Ishikawa (cell line): ENCODE data around the gene RFX6.

Experiments used
- CEBPB ChIP-seq: IDR thresholded peaks from 2 replicates; pipeline ENCODE4 v1.6.1; 2012
- CREB1 ChIP-seq: IDR thresholded peaks from 2 replicates; pipeline ENCODE4 v1.6.1; 2012; ENCODE audit warnings: low read depth
- EGR1 ChIP-seq: IDR thresholded peaks from 2 replicates; pipeline ENCODE4 v1.6.1; 2012
- EP300 ChIP-seq: IDR thresholded peaks from 2 replicates; pipeline ENCODE4 v1.6.1; 2012; ENCODE audit warnings: borderline replicate concordance
- FOXM1 ChIP-seq: IDR thresholded peaks from 2 replicates; pipeline ENCODE4 v1.6.1; 2012; ENCODE audit warnings: low read depth, borderline replicate concordance
- NFIC ChIP-seq: IDR thresholded peaks from 2 replicates; pipeline ENCODE4 v1.6.1; 2012
- RAD21 ChIP-seq: IDR thresholded peaks from 2 replicates; pipeline ENCODE4 v1.6.1; 2012; ENCODE audit warnings: low read depth
- TAF1 ChIP-seq: IDR thresholded peaks from 2 replicates; pipeline ENCODE4 v1.6.1; 2012; ENCODE audit warnings: low read depth, mild to moderate bottlenecking
- TCF12 ChIP-seq: IDR thresholded peaks from 2 replicates; pipeline ENCODE4 v1.6.1; 2012; ENCODE audit warnings: low read depth
- TEAD4 ChIP-seq: IDR thresholded peaks from 2 replicates; pipeline ENCODE4 v1.6.1; 2012
- YY1 ChIP-seq: IDR thresholded peaks from 2 replicates; pipeline ENCODE4 v1.6.1; 2012; ENCODE audit warnings: low read depth
- ZBTB7A ChIP-seq: IDR thresholded peaks from 2 replicates; pipeline ENCODE4 v1.6.1; 2012; ENCODE audit warnings: low read depth
- TF ChIP-seq, protein P1 (sequence below): IDR thresholded peaks from 2 replicates; pipeline ENCODE4 v1.6.1; 2012
- TF ChIP-seq, protein P2 (sequence below): IDR thresholded peaks from 2 replicates; pipeline ENCODE4 v1.6.1; 2012
- TF ChIP-seq, protein P3 (sequence below): IDR thresholded peaks from 2 replicates; pipeline ENCODE4 v1.6.1; 2012; ENCODE audit warnings: low read depth, mild to moderate bottlenecking

Gene RFX6, protein sequence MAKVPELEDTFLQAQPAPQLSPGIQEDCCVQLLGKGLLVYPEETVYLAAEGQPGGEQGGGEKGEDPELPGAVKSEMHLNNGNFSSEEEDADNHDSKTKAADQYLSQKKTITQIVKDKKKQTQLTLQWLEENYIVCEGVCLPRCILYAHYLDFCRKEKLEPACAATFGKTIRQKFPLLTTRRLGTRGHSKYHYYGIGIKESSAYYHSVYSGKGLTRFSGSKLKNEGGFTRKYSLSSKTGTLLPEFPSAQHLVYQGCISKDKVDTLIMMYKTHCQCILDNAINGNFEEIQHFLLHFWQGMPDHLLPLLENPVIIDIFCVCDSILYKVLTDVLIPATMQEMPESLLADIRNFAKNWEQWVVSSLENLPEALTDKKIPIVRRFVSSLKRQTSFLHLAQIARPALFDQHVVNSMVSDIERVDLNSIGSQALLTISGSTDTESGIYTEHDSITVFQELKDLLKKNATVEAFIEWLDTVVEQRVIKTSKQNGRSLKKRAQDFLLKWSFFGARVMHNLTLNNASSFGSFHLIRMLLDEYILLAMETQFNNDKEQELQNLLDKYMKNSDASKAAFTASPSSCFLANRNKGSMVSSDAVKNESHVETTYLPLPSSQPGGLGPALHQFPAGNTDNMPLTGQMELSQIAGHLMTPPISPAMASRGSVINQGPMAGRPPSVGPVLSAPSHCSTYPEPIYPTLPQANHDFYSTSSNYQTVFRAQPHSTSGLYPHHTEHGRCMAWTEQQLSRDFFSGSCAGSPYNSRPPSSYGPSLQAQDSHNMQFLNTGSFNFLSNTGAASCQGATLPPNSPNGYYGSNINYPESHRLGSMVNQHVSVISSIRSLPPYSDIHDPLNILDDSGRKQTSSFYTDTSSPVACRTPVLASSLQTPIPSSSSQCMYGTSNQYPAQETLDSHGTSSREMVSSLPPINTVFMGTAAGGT

DNA sequence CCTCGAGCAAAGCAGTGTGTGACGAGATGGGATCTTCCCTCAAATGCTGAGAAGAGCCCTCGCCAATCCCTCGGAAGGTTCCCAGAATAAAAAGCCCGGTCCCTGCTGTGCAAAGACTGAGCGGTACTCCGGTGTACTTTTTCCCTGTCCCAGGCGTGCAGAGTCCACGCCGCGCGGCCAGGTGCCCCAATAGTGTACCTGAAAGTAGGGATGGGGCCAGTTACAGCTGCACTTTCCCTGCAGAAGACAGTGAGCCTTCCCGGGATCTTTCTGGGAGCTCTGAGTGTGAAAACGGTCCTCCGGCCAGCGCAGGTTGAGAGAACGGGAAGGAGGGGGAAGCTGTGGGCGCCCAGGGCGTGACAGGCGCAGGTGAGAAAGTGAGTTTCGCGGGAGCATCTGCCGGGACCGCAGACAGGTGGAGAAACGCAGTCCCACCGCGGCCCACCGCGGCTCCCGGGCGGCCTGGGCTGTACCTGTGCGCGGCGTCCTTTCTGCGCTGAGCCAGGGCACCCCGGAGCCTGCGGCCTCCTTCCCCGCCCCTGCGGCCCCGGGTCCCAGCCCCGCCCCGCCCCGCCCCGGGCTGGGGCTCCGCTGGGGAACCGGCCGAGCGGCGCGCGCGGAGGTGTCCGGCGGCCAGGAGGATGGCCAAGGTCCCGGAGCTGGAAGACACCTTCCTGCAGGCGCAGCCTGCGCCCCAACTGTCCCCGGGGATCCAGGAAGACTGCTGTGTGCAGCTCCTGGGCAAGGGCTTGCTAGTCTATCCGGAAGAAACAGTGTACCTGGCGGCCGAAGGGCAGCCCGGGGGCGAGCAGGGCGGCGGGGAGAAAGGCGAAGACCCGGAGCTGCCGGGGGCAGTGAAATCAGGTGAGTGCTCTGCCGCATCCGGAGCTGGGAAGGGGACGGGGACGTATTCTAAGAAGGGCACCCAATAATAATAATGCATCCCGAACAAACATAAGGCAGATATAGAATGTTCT is at the start of gene RFX6:
Gene RFX6, plus strand, starts transcription at position 608 of the 977 bp plus-strand sequence. Its CDS starts 34 bp downstream, at position 642.
- TF ChIP-seq TCF12 (no peak), EGR1 (no peak), TAF1 (0 out of 2 replicates have a peak, but pooled peaks have one; percentile 18), CREB1 (no peak)

DNA sequence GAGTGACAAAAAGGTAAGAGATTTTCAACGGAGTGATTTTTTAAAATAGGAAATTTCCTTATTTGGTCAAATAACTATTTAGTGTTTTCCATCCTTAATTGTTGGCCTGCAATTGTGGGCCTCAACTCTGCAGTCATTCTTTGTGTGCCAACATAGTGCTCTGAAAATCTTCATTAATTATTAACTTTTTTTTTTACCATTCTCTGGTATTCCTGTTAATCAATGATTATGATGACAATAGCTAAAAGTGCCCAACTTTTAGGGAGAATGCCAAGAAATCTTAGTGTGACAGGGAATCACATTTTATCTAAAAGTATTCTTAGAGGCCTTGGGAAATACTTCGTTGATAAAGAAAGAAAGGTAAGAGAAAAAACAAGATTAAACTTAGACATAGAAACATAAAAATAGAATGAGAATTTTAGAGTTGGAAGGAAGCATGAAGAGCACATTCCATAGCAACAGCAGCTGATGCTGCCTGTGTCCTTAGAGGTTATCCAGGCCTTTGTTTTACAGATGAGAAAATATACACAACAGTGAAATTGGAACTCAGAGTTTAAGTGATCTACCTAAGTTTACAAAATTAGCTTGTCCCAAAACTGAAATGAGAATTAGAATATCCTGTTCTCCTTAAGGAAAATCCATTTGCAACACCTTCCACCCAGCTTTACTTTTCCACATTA is 49.3 kb upstream of the RFX6 start:
- TF ChIP-seq CREB1 = no peak
- TF ChIP-seq, protein P1, sequence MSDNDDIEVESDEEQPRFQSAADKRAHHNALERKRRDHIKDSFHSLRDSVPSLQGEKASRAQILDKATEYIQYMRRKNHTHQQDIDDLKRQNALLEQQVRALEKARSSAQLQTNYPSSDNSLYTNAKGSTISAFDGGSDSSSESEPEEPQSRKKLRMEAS = no peak
- no peak for TF ChIP-seq EP300
- no peak for TF ChIP-seq ZBTB7A
- no peak for TF ChIP-seq TCF12
- TF ChIP-seq FOXM1 = no peak
- TF ChIP-seq EGR1 = no peak
- no peak for TF ChIP-seq TAF1

DNA sequence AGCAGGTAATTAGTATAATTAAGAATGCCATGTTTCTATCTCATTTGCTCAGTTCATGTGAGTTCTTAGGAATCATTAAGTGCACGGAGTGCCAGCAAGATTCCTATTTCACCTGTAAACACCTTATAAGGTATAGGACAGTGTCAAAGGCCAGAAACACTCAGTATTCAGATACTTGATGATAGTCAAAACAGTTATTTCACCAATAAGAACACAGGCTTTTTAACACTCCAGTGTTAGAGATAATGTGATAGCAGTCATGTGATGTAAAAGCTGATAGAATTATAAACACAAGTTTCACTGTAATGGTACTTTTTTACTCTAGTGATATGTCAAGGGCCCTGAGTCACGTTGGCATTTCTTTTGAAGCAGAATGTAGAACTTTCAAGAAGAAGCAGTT is 48.1 kb upstream of the RFX6 start, which contains the start of gene GPRC6A:
Gene GPRC6A, minus strand, starts transcription at position 101 of the 400 bp plus-strand sequence. Its CDS starts 70 bp downstream, at position 31.
- TF ChIP-seq FOXM1 = no peak
- no peak for TF ChIP-seq RAD21
- TF ChIP-seq ZBTB7A = no peak
- TF ChIP-seq EGR1 = no peak
- TF ChIP-seq, protein P2, sequence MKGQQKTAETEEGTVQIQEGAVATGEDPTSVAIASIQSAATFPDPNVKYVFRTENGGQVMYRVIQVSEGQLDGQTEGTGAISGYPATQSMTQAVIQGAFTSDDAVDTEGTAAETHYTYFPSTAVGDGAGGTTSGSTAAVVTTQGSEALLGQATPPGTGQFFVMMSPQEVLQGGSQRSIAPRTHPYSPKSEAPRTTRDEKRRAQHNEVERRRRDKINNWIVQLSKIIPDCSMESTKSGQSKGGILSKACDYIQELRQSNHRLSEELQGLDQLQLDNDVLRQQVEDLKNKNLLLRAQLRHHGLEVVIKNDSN = no peak
- TF ChIP-seq CEBPB = no peak
- TF ChIP-seq TCF12 = no peak
- TF ChIP-seq TEAD4 = no peak
- no peak for TF ChIP-seq NFIC
- no peak for TF ChIP-seq EP300
- no peak for TF ChIP-seq TAF1
- TF ChIP-seq, protein P1 = no peak
- TF ChIP-seq, protein P3, sequence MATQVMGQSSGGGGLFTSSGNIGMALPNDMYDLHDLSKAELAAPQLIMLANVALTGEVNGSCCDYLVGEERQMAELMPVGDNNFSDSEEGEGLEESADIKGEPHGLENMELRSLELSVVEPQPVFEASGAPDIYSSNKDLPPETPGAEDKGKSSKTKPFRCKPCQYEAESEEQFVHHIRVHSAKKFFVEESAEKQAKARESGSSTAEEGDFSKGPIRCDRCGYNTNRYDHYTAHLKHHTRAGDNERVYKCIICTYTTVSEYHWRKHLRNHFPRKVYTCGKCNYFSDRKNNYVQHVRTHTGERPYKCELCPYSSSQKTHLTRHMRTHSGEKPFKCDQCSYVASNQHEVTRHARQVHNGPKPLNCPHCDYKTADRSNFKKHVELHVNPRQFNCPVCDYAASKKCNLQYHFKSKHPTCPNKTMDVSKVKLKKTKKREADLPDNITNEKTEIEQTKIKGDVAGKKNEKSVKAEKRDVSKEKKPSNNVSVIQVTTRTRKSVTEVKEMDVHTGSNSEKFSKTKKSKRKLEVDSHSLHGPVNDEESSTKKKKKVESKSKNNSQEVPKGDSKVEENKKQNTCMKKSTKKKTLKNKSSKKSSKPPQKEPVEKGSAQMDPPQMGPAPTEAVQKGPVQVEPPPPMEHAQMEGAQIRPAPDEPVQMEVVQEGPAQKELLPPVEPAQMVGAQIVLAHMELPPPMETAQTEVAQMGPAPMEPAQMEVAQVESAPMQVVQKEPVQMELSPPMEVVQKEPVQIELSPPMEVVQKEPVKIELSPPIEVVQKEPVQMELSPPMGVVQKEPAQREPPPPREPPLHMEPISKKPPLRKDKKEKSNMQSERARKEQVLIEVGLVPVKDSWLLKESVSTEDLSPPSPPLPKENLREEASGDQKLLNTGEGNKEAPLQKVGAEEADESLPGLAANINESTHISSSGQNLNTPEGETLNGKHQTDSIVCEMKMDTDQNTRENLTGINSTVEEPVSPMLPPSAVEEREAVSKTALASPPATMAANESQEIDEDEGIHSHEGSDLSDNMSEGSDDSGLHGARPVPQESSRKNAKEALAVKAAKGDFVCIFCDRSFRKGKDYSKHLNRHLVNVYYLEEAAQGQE = no peak
- no peak for TF ChIP-seq YY1

DNA sequence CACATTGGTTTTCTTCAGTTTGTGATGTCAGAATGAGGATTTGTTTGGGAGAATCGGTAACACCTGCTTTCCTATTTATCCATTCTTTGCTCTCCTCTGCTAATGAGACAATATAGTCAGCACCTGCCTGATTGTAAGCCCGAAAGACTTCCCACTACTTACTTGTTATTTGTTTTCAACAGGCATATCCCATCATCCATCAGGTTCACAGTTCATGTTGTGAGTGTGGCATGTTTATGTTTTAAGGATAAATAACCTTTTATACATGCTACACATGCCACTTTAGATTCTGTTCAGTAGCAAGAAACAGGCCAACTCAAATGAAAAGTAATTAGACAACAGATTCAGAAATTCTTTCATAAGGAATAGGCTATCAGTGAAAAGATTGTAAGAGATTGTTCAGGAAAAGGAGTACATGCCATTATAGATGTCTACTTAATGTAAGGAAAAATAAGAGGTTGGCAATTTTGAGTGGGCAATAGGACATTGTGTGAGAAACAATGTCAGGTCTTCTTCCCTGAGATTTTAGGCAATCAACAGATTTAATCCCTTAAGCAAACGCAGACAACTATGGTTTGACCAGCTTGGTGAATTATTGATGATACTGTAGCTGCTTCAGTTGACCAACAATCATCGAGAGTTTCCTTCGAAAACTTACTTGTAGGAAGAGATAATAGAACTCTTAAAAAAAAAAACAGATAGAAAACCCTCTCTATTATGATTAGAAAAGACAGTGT is 40.3 kb upstream of the RFX6 start:
- TF ChIP-seq, protein P2 = no peak
- no peak for TF ChIP-seq EGR1
- no peak for TF ChIP-seq CEBPB
- no peak for TF ChIP-seq CREB1
- TF ChIP-seq YY1 = no peak

DNA sequence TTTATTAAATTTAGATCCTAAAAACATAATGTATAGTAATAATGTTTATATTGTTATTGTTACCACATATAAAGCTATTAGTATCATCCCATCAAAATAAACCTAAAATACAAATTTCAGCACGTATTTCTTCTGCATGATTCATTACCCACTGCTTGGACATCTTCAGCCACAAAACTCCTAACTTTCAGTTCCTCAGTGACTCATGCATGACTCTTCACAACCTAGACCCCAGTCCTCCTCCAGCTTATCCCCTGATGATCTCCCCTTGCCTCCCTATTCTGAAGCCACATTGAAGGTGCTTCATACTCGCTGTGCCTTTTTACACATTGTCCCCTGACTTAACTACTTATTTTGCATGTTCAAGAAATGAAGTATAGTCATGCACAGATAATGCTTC is 37.0 kb upstream of the RFX6 start:
- TF ChIP-seq, protein P3 = no peak
- TF ChIP-seq RAD21 (no peak), NFIC (no peak), ZBTB7A (no peak), CEBPB (no peak), TAF1 (no peak), FOXM1 (no peak), CREB1 (no peak), TCF12 (no peak), EGR1 (no peak), EP300 (no peak), YY1 (no peak), TEAD4 (no peak)
- TF ChIP-seq, protein P2 = no peak
- TF ChIP-seq, protein P1 = no peak
